Ectodermal cell (in vitro differentiated cells): ENCODE measurements around the gene SLC22A12.

ENCODE experiments used
- H3K27ac ChIP-seq: 2 replicates; pipeline ENCODE4 v1.7.0; 2013; ENCODE audit warnings: mild to moderate bottlenecking, low read depth, low read length; ENCODE audit not compliant: insufficient read depth, poor library complexity, severe bottlenecking
- H3K27me3 ChIP-seq: 2 replicates; pipeline ENCODE4 v1.7.0; 2013; ENCODE audit warnings: mild to moderate bottlenecking, low read length; ENCODE audit not compliant: insufficient read depth, control insufficient read depth, poor library complexity, severe bottlenecking
- H3K36me3 ChIP-seq: one replicate; pipeline ENCODE4 v1.7.0; 2013; ENCODE audit warnings: low read length; ENCODE audit not compliant: control insufficient read depth, insufficient read depth
- H3K4me1 ChIP-seq: one replicate; pipeline ENCODE4 v1.7.0; 2013; ENCODE audit warnings: low read length; ENCODE audit not compliant: control insufficient read depth, insufficient read depth
- H3K4me3 ChIP-seq: 2 replicates; pipeline ENCODE4 v1.7.0; 2013; ENCODE audit warnings: low read depth, low read length, control low read depth; ENCODE audit not compliant: insufficient read depth
- H3K9me3 ChIP-seq: 2 replicates; pipeline ENCODE4 v1.7.0; 2013; ENCODE audit warnings: mild to moderate bottlenecking, low read length, moderate library complexity; ENCODE audit not compliant: control insufficient read depth
- WGBS, 2 experiments: methylation state at CpG; one replicate each; pipeline ENCODE4 v1.1.7; 2013; ENCODE audit warnings: missing lambda C conversion rate in 2 of 2; 5-methylcytosine and 5-hydroxymethylcytosine counted together

SLC22A12 gene

DNA sequence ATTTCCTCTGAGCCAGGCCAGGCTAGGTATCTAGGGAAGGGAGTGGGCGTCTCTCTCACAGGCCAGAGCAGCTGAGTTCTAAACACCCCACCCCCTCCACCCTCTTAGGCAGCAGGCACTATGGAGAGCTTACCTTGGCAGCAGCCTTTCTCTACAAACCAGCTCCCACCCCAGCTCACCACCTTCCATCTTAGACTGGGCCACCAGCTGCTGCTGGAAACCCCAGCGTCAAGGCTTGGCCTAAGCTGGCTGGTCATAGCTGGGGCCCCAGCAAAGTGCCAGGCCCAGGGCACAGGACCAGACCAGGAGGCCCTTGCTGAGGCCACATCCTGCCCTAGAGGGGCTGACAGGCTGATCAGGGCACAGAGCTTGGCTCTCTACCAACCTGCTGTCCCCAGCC, 20.2 kb downstream of the SLC22A12 start:
- H3K27ac ChIP-seq, result no peak overlapping the region
- H3K36me3 ChIP-seq, result no peaks in the 10 kb centered on the region
- H3K9me3 ChIP-seq, result no peaks in the 10 kb centered on the region
- no peaks in the 10 kb centered on the region for H3K27me3 ChIP-seq
- H3K4me3 ChIP-seq, result no peak overlapping the region
- H3K4me1 ChIP-seq, result peaks cover 17% of the 10 kb centered on the region
- 84 to 93% methylated on average over 2 of the region's 2 CpGs for WGBS, 2 experiments

DNA sequence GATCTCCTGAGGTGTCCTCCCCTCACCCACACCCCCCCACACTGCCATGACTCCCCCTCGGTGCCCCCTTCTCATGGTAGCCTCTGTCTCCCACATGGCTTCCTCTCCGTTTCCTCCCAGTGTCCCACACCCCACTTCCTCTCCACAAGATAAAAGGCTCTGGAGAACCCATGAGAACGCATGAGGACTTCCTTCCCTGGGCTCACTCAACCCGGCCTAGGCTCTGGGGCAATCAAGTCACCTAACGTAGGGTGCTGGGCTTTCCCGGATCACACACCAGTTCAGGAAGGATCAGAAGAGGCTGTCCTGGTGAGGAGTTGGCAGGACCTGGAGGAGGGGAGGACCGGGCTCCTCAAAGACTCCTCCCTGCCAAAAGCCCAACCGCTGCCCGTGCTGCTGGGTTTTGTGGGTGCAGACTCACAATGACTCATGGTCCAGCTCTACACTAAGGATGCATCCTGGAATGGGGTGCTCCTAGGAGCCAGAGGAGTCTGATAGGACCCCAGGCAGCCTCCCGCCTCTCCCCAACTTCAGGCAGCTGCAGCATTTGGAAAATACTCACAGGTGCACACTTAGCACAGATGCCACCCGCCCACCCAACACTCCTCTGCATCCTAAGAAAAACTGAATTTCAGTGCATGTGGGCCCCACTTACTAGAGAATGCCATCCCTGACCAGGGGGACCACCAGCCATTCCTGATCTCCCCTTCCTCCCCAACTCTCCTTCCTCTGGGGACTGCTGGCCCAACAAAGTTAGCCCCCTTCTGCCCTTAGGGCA, 21.0 kb downstream of the SLC22A12 start:
- Histone ChIP-seq H3K27me3 (no peaks in the 10 kb centered on the region), H3K9me3 (no peaks in the 10 kb centered on the region), H3K4me1 (peaks cover 17% of the 10 kb centered on the region), H3K4me3 (no peak overlapping the region), H3K36me3 (no peaks in the 10 kb centered on the region), H3K27ac (no peak overlapping the region)
- 91 to 92% methylated on average over 11 of the region's 11 CpGs for WGBS, 2 experiments

GRCh38 chr11:64613648-64614047, 22.6 kb downstream of the SLC22A12 start:
- no peaks in the 10 kb centered on the region for H3K36me3 ChIP-seq
- 94 to 95% methylated on average over 6 of the region's 6 CpGs for WGBS, 2 experiments
- no peaks in the 10 kb centered on the region for H3K27me3 ChIP-seq
- no peak overlapping the region for H3K4me3 ChIP-seq
- no peak overlapping the region for H3K27ac ChIP-seq
- peaks cover 8% of the 10 kb centered on the region for H3K4me1 ChIP-seq
- H3K9me3 ChIP-seq, result no peaks in the 10 kb centered on the region

GRCh38 chr11:64614917-64615316, 23.9 kb downstream of the SLC22A12 start:
- Histone ChIP-seq H3K27ac (no peak overlapping the region), H3K36me3 (no peaks in the 10 kb centered on the region), H3K4me3 (no peak overlapping the region), H3K27me3 (no peaks in the 10 kb centered on the region), H3K4me1 (peaks cover 10% of the 10 kb centered on the region), H3K9me3 (no peaks in the 10 kb centered on the region)
- WGBS, 2 experiments, result 90 to 97% methylated on average over 5 of the region's 5 CpGs

DNA sequence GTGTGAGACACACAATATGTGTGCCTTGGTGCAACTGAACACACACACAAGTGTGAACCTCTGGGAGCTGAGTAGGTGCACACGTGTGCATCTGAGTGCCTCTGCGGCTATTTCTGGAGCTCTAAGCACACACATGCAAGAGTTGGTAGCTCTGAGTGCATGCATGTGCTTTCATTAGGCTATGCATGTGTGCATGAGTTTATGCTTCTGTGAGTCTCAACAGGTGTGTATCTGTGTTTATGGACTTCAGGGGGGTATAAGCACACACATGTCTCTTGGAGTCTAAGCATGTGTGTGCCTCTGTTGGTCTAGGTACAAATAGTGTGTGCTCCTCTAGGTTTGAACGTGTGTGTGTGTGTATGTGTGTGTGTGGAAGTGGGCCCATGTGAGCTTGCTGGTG, 25.8 kb downstream of the SLC22A12 start:
- Histone ChIP-seq H3K27ac (no peak overlapping the region), H3K4me1 (peaks cover 29% of the 10 kb centered on the region), H3K9me3 (no peaks in the 10 kb centered on the region), H3K4me3 (no peak overlapping the region), H3K36me3 (no peaks in the 10 kb centered on the region), H3K27me3 (no peaks in the 10 kb centered on the region)
- WGBS, 2 experiments, result 93% methylated on average over 3 of the region's 3 CpGs

DNA sequence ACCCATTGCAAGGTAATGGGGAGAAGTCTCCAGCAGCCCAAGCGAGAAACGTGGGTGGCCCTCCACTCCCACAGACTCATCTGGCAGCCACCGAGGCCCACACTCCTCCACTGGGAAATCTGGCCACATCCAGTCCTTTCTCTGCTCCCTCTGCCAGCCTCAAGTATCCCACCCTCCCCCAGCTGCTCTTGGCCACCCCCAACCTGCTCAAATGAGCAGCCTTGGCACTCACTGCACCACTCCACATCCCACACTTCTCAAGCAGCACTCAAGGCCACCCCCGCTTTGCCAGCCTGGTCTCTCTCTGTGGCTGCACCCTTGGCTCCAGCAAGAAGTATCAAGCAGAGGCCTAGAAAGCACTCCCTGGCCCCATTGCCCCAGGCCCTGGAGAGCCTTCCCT, 28.2 kb downstream of the SLC22A12 start:
- Histone ChIP-seq H3K4me3 (no peak overlapping the region), H3K27ac (no peak overlapping the region), H3K9me3 (no peaks in the 10 kb centered on the region), H3K4me1 (peaks cover 27% of the 10 kb centered on the region), H3K27me3 (no peaks in the 10 kb centered on the region), H3K36me3 (no peaks in the 10 kb centered on the region)
- WGBS, 2 experiments, result 91 to 96% methylated on average over 4 of the region's 4 CpGs

DNA sequence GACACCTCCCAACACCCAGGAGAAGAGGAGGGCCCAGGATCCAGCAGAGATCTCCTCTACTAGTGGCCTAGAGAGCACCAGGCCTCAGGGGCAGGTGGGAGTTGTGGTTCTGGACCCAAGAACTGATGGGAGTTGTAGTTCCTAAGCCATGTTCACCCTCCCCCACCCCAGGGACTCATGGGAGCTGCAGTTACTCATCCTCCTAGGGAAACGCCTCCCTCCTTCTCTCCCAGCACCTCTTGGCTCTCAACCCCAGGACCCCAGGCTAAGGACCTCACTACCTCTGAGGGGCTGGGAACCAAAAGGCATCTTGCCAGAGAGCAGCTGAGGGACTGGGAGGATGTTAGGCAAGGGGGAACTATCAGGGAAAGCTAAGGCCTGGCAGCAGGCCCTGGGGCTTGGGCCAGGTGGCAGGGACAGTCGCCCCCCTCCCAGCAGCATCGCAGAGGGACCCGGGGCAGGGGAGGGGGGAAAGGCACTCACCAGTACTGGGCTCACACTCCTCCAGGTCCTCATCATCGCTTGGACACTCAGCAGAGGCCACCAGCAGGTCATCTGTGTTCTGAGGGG, 28.9 kb downstream of the SLC22A12 start:
- H3K9me3 ChIP-seq, result no peaks in the 10 kb centered on the region
- 83 to 85% methylated on average over 5 of the region's 5 CpGs for WGBS, 2 experiments
- H3K27ac ChIP-seq, result no peak overlapping the region
- H3K27me3 ChIP-seq, result no peaks in the 10 kb centered on the region
- H3K36me3 ChIP-seq, result no peaks in the 10 kb centered on the region
- H3K4me3 ChIP-seq, result no peak overlapping the region
- peaks cover 24% of the 10 kb centered on the region for H3K4me1 ChIP-seq

- no peak overlapping the region for H3K27ac ChIP-seq
- 73 to 75% methylated on average over 13 of the region's 13 CpGs for WGBS, 2 experiments
Observed at GRCh38 chr11:64620381-64620971, 29.5 kb downstream of the SLC22A12 start.

GRCh38 chr11:64621283-64622019, 30.4 kb downstream of the SLC22A12 start:
- WGBS, 2 experiments, result 92 to 93% methylated on average over 4 to 5 of the region's 5 CpGs
- no peaks in the 10 kb centered on the region for H3K36me3 ChIP-seq
- no peak overlapping the region for H3K4me3 ChIP-seq
- H3K27me3 ChIP-seq, result no peaks in the 10 kb centered on the region
- peaks cover 29% of the 10 kb centered on the region for H3K4me1 ChIP-seq
- no peak overlapping the region for H3K27ac ChIP-seq
- no peaks in the 10 kb centered on the region for H3K9me3 ChIP-seq

More at GRCh38 chr11:64620381-64620971, 29.5 kb downstream of the SLC22A12 start:
- Histone ChIP-seq H3K9me3 (no peaks in the 10 kb centered on the region), H3K27me3 (no peaks in the 10 kb centered on the region), H3K4me3 (no peak overlapping the region), H3K4me1 (peaks cover 25% of the 10 kb centered on the region), H3K36me3 (no peaks in the 10 kb centered on the region)

- Histone ChIP-seq H3K27ac (no peak overlapping the region), H3K27me3 (no peaks in the 10 kb centered on the region), H3K4me1 (peaks cover 40% of the 10 kb centered on the region), H3K36me3 (no peaks in the 10 kb centered on the region), H3K9me3 (no peaks in the 10 kb centered on the region), H3K4me3 (no peak overlapping the region)
- 96 to 97% methylated on average over 19 of the region's 19 CpGs for WGBS, 2 experiments
Observed at GRCh38 chr11:64622681-64623080, 31.7 kb downstream of the SLC22A12 start.
